Right forelimb (tissue), 1 donor: ENCODE results near the gene CTSF.
"Not testable (repeated sequence)": the region's sequence is repeated elsewhere in the genome, so short reads cannot be mapped to it uniquely, and the experiment has no call there.

Source experiments
- DNase-seq: peaks from one replicate; pipeline ENCODE4 v3.0.0-alpha.2; 2018

The CTSF gene

GRCh38 chr11:66589315-66589714 is 20.9 kb upstream of the CTSF start:
- DNase-seq: not testable (repeated sequence)

- no peak for DNase-seq
These were observed 17.7 kb upstream of the CTSF start for GRCh38 chr11:66586136-66586535.

GRCh38 chr11:66585447-66585846 is 17.0 kb upstream of the CTSF start:
- DNase-seq: not testable (repeated sequence)

- DNase-seq: not testable (repeated sequence)
These were observed 14.2 kb upstream of the CTSF start for GRCh38 chr11:66582565-66583147.

DNA sequence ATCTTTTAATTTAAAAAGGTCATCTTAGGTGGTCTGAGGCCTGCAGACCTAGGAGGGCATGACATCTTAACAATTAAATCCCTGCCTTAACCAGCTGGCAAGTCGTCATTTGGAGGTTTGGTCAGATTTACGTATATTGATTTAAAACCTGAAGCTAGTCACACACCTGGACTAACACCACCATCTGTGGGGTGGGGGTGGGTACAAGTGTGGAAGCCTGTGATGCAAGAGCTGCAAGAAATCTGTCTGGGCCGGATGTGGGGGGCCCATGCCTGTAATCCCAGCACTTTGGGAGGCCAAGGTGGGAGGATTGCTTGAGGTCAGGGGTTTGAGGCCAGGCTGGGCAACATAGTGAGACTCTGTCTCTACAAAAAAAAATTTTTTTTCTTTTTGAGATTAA is 12.9 kb upstream of the CTSF start:
- no peak for DNase-seq

- DNase-seq: no peak
These were observed 12.4 kb upstream of the CTSF start for GRCh38 chr11:66580803-66581202.

DNA sequence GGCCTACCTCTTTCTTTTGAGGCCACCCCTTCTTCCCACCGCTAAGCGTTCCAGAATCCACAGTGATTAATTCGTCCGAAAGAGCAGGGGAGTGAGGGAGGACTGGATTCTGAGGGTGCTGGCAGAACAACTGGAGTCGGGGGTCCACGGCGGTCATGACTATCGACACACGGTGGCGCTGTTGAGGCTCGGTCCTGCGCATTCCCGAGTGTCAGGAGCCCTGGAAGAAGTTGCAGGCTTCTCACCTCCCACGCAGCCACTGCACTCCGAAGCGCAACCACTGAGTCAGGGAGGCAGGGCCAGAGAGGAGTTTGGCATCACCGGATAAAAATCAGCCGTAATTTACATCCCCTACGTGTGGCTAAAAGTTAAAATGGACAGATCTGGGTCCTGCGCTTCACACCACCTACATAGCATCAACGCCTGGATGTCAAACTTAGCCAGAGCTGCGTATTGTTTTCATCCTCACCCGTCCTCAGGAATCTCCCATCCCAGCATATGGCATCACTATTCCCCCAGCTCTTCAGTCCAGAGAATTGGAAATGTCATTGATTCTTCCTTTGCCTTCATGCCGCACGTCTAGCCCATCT is 10.7 kb upstream of the CTSF start:
- DNase-seq: peak; percentile 87

DNA sequence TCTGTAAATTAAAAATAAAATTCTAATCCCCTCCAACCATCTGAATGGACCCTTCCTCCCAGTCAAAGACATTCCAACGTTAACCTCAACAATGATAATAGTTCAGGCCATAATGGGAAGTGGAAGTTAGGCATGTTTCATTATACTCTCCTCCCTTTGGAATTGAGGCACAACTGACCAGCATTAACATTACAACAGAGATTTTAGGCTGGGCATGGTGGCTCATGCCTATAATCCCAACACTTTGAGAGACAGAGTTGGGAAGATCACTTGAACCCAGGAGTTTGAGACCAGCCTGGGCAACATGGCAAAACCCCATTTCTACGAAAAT is 2.4 kb upstream of the CTSF start:
- DNase-seq: no peak

GRCh38 chr11:66570079-66570849 is 1.9 kb upstream of the CTSF start:
- no peak for DNase-seq

DNA sequence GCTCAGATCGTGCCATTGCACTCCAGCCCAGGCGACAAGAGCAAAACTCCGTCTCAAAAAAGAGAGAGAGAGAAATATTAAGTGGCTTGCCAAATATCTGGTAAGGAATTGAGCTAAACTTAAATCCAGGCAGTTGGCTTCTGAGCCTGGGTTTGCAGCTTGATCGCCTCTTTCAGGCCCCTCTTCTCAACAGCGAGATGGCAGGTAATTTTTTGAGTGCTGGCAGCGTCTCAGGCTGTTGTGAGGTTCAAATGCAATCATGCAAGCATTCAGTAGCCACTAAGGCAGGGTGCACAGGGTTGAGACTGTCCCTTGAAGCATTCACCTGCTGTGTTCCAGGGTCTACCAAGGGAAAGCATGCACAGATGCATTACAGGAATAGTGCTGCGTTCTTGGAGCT is 670 bp upstream of the CTSF start:
- DNase-seq: no peak

DNA sequence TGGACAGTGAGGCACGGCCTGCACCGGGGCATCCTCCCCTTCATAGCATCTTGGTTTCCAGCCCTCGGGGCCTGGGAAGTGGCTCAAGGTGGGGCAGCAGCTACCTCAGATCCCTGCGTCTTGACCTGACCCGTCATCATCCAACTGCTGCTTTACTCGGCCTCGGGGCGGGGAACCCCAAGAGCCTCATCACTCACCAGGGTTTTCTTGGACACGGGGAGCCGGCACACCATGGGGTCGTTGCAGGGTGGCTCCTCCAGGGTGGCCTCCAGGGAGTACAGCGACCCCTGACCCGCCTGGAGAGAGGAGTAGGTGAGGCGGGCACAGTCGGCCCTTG is 651 bp downstream of the CTSF start:
- DNase-seq: no peak

DNA sequence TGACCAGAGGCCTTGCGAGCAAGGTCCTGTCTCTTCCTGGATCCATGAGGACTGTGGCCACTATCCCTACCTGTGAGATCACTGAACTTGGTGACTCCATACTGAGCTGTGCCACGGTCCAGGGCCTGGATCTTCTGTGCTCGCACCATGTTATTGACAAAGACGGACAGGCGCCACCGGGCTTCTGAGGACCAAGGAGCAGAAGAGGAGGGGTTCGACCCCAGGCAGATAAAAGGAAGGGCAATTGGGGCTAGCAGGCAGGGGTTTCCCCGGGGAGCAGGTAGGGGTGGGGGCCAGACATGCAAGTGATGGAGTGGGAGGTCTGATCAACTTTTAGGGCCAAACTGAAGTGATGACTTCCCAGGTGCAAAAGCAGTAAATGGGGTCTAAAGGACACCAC is 2.2 kb downstream of the CTSF start:
- no peak for DNase-seq

DNA sequence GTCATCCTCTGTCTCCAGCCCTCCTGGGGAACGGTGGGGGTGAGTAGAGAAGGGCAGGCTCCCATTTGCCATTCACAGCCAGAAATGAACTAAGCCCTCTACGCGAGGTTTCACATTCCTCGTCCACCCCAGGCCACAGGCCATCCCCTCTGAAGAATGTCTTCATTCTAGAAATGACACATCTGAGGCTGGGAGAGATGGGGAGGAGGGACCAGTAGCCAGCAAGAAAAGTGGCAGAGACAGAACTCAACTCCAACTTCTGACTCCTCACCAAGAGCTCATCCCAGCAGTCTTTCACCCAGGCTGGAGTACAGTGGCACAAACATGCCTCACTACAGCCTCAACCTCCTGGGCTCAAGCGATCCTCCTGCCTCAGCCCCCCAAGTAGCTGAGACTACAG is 3.4 kb downstream of the CTSF start:
- no peak for DNase-seq

GRCh38 chr11:66564538-66564937 is 3.9 kb downstream of the CTSF start:
- DNase-seq: no peak

DNA sequence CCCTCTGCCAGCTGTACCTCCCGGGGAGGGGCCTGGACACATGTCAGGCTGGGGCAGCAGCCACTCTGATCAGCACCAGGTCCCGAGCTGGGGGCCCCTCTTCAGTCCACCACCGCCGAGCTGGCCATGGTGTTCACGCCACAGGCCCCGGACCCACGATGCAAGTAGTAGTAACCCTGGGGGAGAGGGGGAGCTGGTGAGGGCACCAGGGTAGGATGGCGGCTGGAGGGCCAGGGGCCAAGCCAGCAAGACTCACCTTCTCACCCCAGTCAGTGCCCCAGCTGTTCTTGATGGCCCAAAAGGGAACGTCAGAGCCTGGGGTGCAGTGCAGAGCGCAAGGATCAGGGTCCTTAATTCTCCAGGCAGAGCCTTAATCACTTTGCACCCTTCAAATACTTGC is 4.6 kb downstream of the CTSF start:
- no peak for DNase-seq

- DNase-seq: no peak
These were observed 5.4 kb downstream of the CTSF start for GRCh38 chr11:66562907-66563583.

- DNase-seq: no peak
These were observed 6.1 kb downstream of the CTSF start for GRCh38 chr11:66562275-66562674.

GRCh38 chr11:66561975-66562248 is 6.5 kb downstream of the CTSF start:
- DNase-seq: no peak

GRCh38 chr11:66561178-66561974 is 7.0 kb downstream of the CTSF start:
- no peak for DNase-seq

DNA sequence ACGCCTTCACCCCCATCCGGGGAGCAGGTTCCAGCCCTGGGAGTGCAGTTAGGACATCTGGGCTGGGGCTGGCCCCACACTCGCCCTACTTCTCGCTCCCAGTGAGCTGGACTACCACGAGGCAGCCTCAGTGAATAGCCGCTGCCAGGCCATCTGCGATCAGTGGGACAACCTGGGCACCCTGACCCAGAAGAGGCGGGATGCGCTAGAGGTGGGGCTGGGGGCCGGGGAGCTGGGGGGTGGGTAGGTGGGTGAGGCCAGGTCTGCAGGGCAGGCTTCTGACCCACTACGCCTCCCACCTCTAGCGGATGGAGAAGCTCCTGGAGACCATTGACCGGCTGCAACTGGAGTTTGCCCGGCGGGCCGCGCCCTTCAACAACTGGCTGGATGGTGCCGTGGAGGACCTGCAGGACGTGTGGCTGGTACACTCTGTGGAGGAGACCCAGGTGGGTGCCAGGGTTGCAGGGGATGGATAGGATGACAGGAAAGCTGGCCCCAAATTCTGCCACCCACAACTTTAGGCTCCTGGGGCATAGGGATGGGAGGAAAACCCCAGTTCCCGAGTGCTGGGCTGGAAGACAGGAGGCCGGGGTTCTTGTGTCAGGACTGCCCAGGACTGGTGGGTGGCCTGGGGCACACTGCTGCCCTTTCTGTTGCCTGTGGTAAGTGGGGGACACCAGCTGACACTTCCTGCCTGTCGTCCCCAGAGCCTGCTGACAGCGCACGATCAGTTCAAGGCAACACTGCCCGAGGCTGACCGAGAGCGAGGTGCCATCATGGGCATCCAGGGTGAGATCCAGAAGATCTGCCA is 8.3 kb downstream of the CTSF start:
- no peak for DNase-seq

DNA sequence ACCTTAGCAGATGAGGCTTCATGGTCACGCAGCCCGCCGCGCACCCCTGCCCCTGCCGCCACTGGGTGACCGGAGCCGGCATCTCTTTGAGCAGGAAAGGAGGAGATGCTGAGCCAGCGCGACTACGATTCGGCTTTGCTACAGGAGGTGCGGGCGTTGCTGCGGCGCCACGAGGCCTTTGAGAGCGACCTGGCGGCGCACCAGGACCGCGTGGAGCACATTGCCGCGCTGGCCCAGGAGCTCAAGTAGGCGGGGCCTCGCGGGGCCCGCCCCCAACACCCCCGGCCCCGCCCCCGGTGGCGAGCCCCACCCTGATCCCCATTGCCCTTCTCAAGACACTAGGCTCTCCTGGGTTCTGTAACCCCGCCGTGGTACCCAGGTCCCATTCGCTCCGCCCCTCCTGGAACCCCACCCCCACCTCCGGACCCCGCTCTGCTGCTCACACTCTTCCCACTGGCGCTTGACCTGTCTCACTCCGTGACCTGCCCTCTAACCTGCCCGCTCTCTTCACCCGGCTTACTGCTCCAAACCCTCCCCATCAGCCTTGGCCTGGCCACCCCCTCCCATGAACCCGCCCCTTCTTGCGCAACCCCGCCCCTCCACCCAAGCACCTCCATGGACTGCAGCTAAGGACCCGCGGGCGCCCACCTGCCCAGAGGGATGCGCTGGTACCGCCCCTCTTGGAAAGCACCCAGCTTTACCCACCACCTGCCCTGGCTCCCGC is 9.1 kb downstream of the CTSF start:
- no peak for DNase-seq

GRCh38 chr11:66557733-66558326 is 10.6 kb downstream of the CTSF start:
- DNase-seq: no peak
